Neural cell (in vitro differentiated cells): ENCODE results near the gene MEGF6. TPM values are rescaled to one million over a fixed set of nuclear protein-coding genes. Genes with fewer than 3 reads are reported as not detected.

Source experiments
- H2AFZ ChIP-seq: fragments of 200-600, 300-800 bp; sonication (generic), shearing (Covaris generic); 2 replicates; pipeline ENCODE4 v1.6.0; 2014; ENCODE audit warnings: low read depth, mild to moderate bottlenecking, antibody characterized with exemption, low read length, moderate library complexity
- H3F3A ChIP-seq: fragments of 200-600 bp; shearing (Covaris generic); 2 replicates; pipeline ENCODE4 v1.6.1; 2016; ENCODE audit warnings: mild to moderate bottlenecking, moderate library complexity, mixed read lengths, antibody characterized with exemption, low read length; ENCODE audit not compliant: insufficient read depth, poor library complexity, severe bottlenecking
- H3K27ac ChIP-seq: fragments of 200-600, 300-800 bp; sonication (generic), shearing (Covaris generic); 2 replicates; pipeline ENCODE4 v1.5.1; 2014; ENCODE audit warnings: mild to moderate bottlenecking, low read length, moderate library complexity
- H3K27me3 ChIP-seq: fragments of 300-800, 200-600 bp; sonication (generic), shearing (Covaris generic); 2 replicates; pipeline ENCODE4 v1.6.0; 2014; ENCODE audit warnings: mild to moderate bottlenecking, low read depth, low read length, moderate library complexity; ENCODE audit not compliant: insufficient read depth
- H3K36me3 ChIP-seq: fragments of 300-800, 200-600 bp; sonication (generic), shearing (Covaris generic); 2 replicates; pipeline ENCODE4 v1.5.1; 2014; ENCODE audit warnings: mild to moderate bottlenecking, antibody characterized with exemption, low read length, moderate library complexity; ENCODE audit not compliant: insufficient read depth
- H3K4me2 ChIP-seq: fragments of 300-800, 200-600 bp; sonication (generic), shearing (Covaris generic); 2 replicates; pipeline ENCODE4 v1.6.0; 2014; ENCODE audit warnings: mild to moderate bottlenecking, low read length
- H3K4me3 ChIP-seq: fragments of 300-800, 200-600 bp; sonication (generic), shearing (Covaris generic); 2 replicates; pipeline ENCODE4 v1.5.1; 2014; ENCODE audit warnings: mild to moderate bottlenecking, low read length, moderate library complexity
- H3K79me2 ChIP-seq: fragments of 200-600 bp; shearing (Covaris generic); replicated peaks from 2 replicates; pipeline ENCODE4 v1.6.0; 2014; ENCODE audit warnings: mild to moderate bottlenecking, low read length, moderate library complexity; ENCODE audit not compliant: insufficient read depth
- H3K9ac ChIP-seq: fragments of 300-800, 200-600 bp; sonication (generic), shearing (Covaris generic); 2 replicates; pipeline ENCODE4 v1.6.1; 2016; ENCODE audit warnings: mild to moderate bottlenecking, low read length, mixed read lengths
- H3K9me2 ChIP-seq: fragments of 200-600 bp; shearing (Covaris generic); 2 replicates; pipeline ENCODE4 v1.6.1; 2016; ENCODE audit warnings: mild to moderate bottlenecking, low read length, mixed read lengths; ENCODE audit not compliant: insufficient read depth
- H3K9me3 ChIP-seq: fragments of 200-600, 300-800 bp; sonication (generic), shearing (Covaris generic); 2 replicates; pipeline ENCODE4 v1.6.1; 2016; ENCODE audit warnings: mild to moderate bottlenecking, mixed run types, low read length, moderate library complexity, mixed read lengths
- H4K20me1 ChIP-seq: fragments of 200-600 bp; shearing (Covaris generic); 2 replicates; pipeline ENCODE4 v1.6.1; 2016; ENCODE audit warnings: mild to moderate bottlenecking, mixed run types; ENCODE audit not compliant: insufficient read depth
- CTCF ChIP-seq: fragments of 450-650 bp; IDR thresholded peaks from 2 replicates; pipeline ENCODE4 v1.5.1; 2014; ENCODE audit warnings: antibody characterized with exemption, mild to moderate bottlenecking, moderate library complexity; ENCODE audit not compliant: poor library complexity, severe bottlenecking
- EP300 ChIP-seq: fragments of 450-650 bp; conservative IDR thresholded peaks from 2 replicates; pipeline ENCODE4 v1.6.1; 2014; ENCODE audit warnings: antibody characterized with exemption, mild to moderate bottlenecking, moderate library complexity; ENCODE audit not compliant: poor library complexity, severe bottlenecking
- EZH2 ChIP-seq: fragments of 200-600, 300-800 bp; shearing (Covaris generic), sonication (generic); IDR thresholded peaks from 2 replicates; pipeline ENCODE4 v1.6.1; 2014; ENCODE audit warnings: antibody characterized with exemption, low read length, borderline replicate concordance, mild to moderate bottlenecking; ENCODE audit not compliant: insufficient read depth, poor library complexity, severe bottlenecking
- MXI1 ChIP-seq: fragments of 450-650 bp; conservative IDR thresholded peaks from 2 replicates; pipeline ENCODE4 v1.6.1; 2014; ENCODE audit warnings: antibody characterized with exemption, mild to moderate bottlenecking; ENCODE audit not compliant: poor library complexity, severe bottlenecking
- POLR2AphosphoS5 ChIP-seq: IDR thresholded peaks from 2 replicates; pipeline ENCODE4 v1.6.1; 2012
- RAD21 ChIP-seq: fragments of 450-650 bp; conservative IDR thresholded peaks from 2 replicates; pipeline ENCODE4 v1.6.1; 2014; ENCODE audit warnings: antibody characterized with exemption, mild to moderate bottlenecking, moderate library complexity
- REST ChIP-seq: IDR thresholded peaks from 2 replicates; pipeline ENCODE4 v1.6.1; 2012; ENCODE audit warnings: borderline replicate concordance
- SMC3 ChIP-seq: fragments of 450-650 bp; conservative IDR thresholded peaks from 2 replicates; pipeline ENCODE4 v1.6.1; 2014; ENCODE audit warnings: antibody characterized with exemption, mild to moderate bottlenecking, moderate library complexity; ENCODE audit not compliant: poor library complexity
- TAF1 ChIP-seq: IDR thresholded peaks from 2 replicates; pipeline ENCODE4 v1.6.1; 2012; ENCODE audit warnings: low read depth
- polyA plus RNA-seq: library from polyadenylated mRNA; depleted of rRNA; stranded (reverse); fragments of >200 nt; gene quantifications from 2 replicates; pipeline ENCODE4 v1.2.3, GENCODE V29; 2014

The MEGF6 gene
- polyA plus RNA-seq, 1 donor from 2014 or later = 6.0 TPM

- Histone ChIP-seq H3K4me3 (peak overlapping the region; percentile 84), H4K20me1 (no peaks in the 10 kb centered on the region), H3K4me2 (peak overlapping the region; percentile 34), H3K27ac (no peak overlapping the region), H3K79me2 (peaks cover 4% of the 10 kb centered on the region), H3K27me3 (peaks cover 50% of the 10 kb centered on the region), H3K36me3 (peaks cover 3% of the 10 kb centered on the region), H3K9me3 (no peaks in the 10 kb centered on the region), H3K9me2 (no peaks in the 10 kb centered on the region), H3F3A (no peaks in the 10 kb centered on the region), H2AFZ (no peak overlapping the region), H3K9ac (no peak overlapping the region)
- TF ChIP-seq REST = no peak
- TF ChIP-seq CTCF = no peak
- TF ChIP-seq POLR2AphosphoS5 = peak; percentile 99
Measured at GRCh38 chr1:3650248-3651025, 39.1 kb upstream of the MEGF6 start.

- Histone ChIP-seq H3K27ac (no peak within 1 kb of the TSS), H3K9me3 (no peaks in the 10 kb centered on the region), H4K20me1 (no peaks in the 10 kb centered on the region), H3K27me3 (peaks cover 46% of the 10 kb centered on the region), H3K36me3 (peaks cover 3% of the 10 kb centered on the region), H3K4me3 (peak within 1 kb of the TSS; percentile 84), H3K4me2 (peak within 1 kb of the TSS; percentile 40), H3K79me2 (peaks cover 4% of the 10 kb centered on the region), H3K9me2 (no peaks in the 10 kb centered on the region), H2AFZ (peak within 1 kb of the TSS; percentile 52), H3K9ac (peak within 1 kb of the TSS; percentile 68), H3F3A (no peaks in the 10 kb centered on the region)
- TF ChIP-seq MXI1 = peak; percentile 82
- TF ChIP-seq SMC3 = peak; percentile 50
- no peak for TF ChIP-seq TAF1
- TF ChIP-seq RAD21 = peak; percentile 29
- TF ChIP-seq EZH2 = no peak
- TF ChIP-seq POLR2AphosphoS5 = peak; percentile 44
- peak; percentile 11 for TF ChIP-seq EP300
- TF ChIP-seq REST = no peak
- peak; percentile 48 for TF ChIP-seq CTCF
Measured at GRCh38 chr1:3649342-3650247, 38.3 kb upstream of the MEGF6 start, which contains the start of gene WRAP73. Gene WRAP73 (minus strand): TSS chr1:3650103. CDS start chr1:3649999, 104 bp downstream.
